Suppressor macrophage treated with lipopolysaccharide for 4 hours (primary cell): Measurements from ENCODE around the gene LBX1.
"Not testable (repeated sequence)": the region's sequence is repeated elsewhere in the genome, so short reads cannot be mapped to it uniquely, and the experiment has no call there.

ENCODE experiments used
- DNase-seq: peaks from one replicate; pipeline ENCODE4 v3.0.0-alpha.2; 2020

Gene LBX1

GRCh38 chr10:101202667-101203066 lies 26.6 kb downstream of the LBX1 start:
- not testable (repeated sequence) for DNase-seq

GRCh38 chr10:101198326-101198977 lies 30.8 kb downstream of the LBX1 start:
- peak; percentile 34 for DNase-seq

- no peak for DNase-seq
Measured at GRCh38 chr10:101195921-101196320, 33.3 kb downstream of the LBX1 start.

GRCh38 chr10:101189461-101190401 lies 39.5 kb downstream of the LBX1 start:
- DNase-seq = no peak

GRCh38 chr10:101188942-101189341 lies 40.3 kb downstream of the LBX1 start:
- DNase-seq = no peak

GRCh38 chr10:101183458-101184183 lies 45.6 kb downstream of the LBX1 start:
- DNase-seq = peak; percentile 20

GRCh38 chr10:101182936-101183335 lies 46.3 kb downstream of the LBX1 start:
- no peak for DNase-seq
